Mesenchymal stem cell (in vitro differentiated cells and primary cell): ENCODE measurements around the gene LTB. TPM values are rescaled to one million over a fixed set of nuclear protein-coding genes. Genes with fewer than 3 reads are reported as not detected.
A peak's percentile ranks its signal among the peaks of the same experiment; 100 is the strongest.

Source experiments
- DNase-seq: peaks from one replicate; pipeline ENCODE4 v3.0.0-alpha.2; 2013
- H2AFZ ChIP-seq: one replicate; pipeline ENCODE4 v1.6.1; 2013; ENCODE audit warnings: low read depth, mild to moderate bottlenecking, control low read depth, inconsistent platforms, low read length, moderate library complexity
- H2AK5ac ChIP-seq: 2 replicates; pipeline ENCODE4 v1.6.1; 2013; ENCODE audit warnings: low read length, moderate library complexity, mild to moderate bottlenecking, inconsistent platforms; ENCODE audit not compliant: severe bottlenecking
- H2BK120ac ChIP-seq: one replicate; pipeline ENCODE4 v1.6.1; 2013; ENCODE audit warnings: low read depth, mild to moderate bottlenecking, inconsistent platforms, low read length, moderate library complexity
- H2BK12ac ChIP-seq, 2 experiments: one replicate each; pipeline ENCODE4 v1.6.1; 2013; ENCODE audit warnings: inconsistent platforms in 2 of 2, low read length in 2 of 2, mild to moderate bottlenecking in 2 of 2, moderate library complexity in 2 of 2, control low read depth in 1 of 2
- H2BK15ac ChIP-seq: one replicate; pipeline ENCODE4 v1.6.1; 2013; ENCODE audit warnings: mild to moderate bottlenecking, low read depth, inconsistent platforms; ENCODE audit not compliant: poor library complexity, severe bottlenecking
- H2BK5ac ChIP-seq: 2 replicates; pipeline ENCODE4 v1.6.1; 2013; ENCODE audit warnings: low read depth, mild to moderate bottlenecking, low read length, control low read depth, inconsistent platforms; ENCODE audit not compliant: poor library complexity, severe bottlenecking
- H3K14ac ChIP-seq, 2 experiments: one replicate each; pipeline ENCODE4 v1.6.1; 2013; ENCODE audit warnings: inconsistent platforms in 2 of 2, low read length in 2 of 2, control low read depth in 1 of 2, mild to moderate bottlenecking in 1 of 2, moderate library complexity in 1 of 2
- H3K18ac ChIP-seq, 2 experiments: one replicate each; pipeline ENCODE4 v1.6.1; 2013; ENCODE audit warnings: inconsistent platforms in 2 of 2, low read length in 2 of 2, control low read depth in 1 of 2, low read depth in 1 of 2, mild to moderate bottlenecking in 1 of 2
- H3K23ac ChIP-seq, 2 experiments: one replicate each; pipeline ENCODE4 v1.6.1; 2013; ENCODE audit warnings: inconsistent platforms in 2 of 2, low read length in 2 of 2, mild to moderate bottlenecking in 2 of 2, moderate library complexity in 2 of 2, control low read depth in 1 of 2
- H3K27ac ChIP-seq: 2 replicates; pipeline ENCODE4 v1.5.1; 2013; ENCODE audit warnings: mild to moderate bottlenecking, moderate library complexity, low read length, control low read depth, inconsistent platforms; ENCODE audit not compliant: poor library complexity, severe bottlenecking
- H3K27me3 ChIP-seq, 2 experiments: 2 replicates each; pipeline versions ENCODE4 v1.6.1 to v1.7.0; 2013; ENCODE audit warnings: low read length in 2 of 2, mild to moderate bottlenecking in 2 of 2, moderate library complexity in 2 of 2, control low read depth in 1 of 2, inconsistent platforms in 1 of 2; ENCODE audit not compliant: control insufficient read depth in 1 of 2, insufficient read depth in 1 of 2
- H3K36me3 ChIP-seq, 2 experiments: 2 replicates each; pipeline versions ENCODE4 v1.6.1 to v1.7.0; 2013; ENCODE audit warnings: low read length in 2 of 2, control low read depth in 1 of 2, inconsistent platforms in 1 of 2, low read depth in 1 of 2, mild to moderate bottlenecking in 1 of 2; ENCODE audit not compliant: insufficient read depth in 2 of 2, control insufficient read depth in 1 of 2
- H3K4ac ChIP-seq, 2 experiments: one replicate each; pipeline ENCODE4 v1.6.1; 2013; ENCODE audit warnings: inconsistent platforms in 2 of 2, low read length in 2 of 2, mild to moderate bottlenecking in 2 of 2, moderate library complexity in 2 of 2, control low read depth in 1 of 2, low read depth in 1 of 2
- H3K4me1 ChIP-seq: 2 replicates; pipeline ENCODE4 v1.6.1; 2013; ENCODE audit warnings: low read depth, low read length, control low read depth; ENCODE audit not compliant: control insufficient read depth, insufficient read depth
- H3K4me2 ChIP-seq: 2 replicates; pipeline ENCODE4 v1.6.1; 2013; ENCODE audit warnings: low read length, mild to moderate bottlenecking, inconsistent platforms; ENCODE audit not compliant: poor library complexity, severe bottlenecking
- H3K4me3 ChIP-seq, 2 experiments: 2 replicates each; pipeline versions ENCODE4 v1.5.1 to v1.7.0; 2013; ENCODE audit warnings: low read length in 2 of 2, mild to moderate bottlenecking in 2 of 2, control low read depth in 1 of 2, low read depth in 1 of 2; ENCODE audit not compliant: insufficient read depth in 1 of 2
- H3K79me1 ChIP-seq: replicated peaks from 2 replicates; pipeline ENCODE4 v1.6.1; 2013; ENCODE audit warnings: mild to moderate bottlenecking, control low read depth, low read length, inconsistent platforms; ENCODE audit not compliant: poor library complexity, severe bottlenecking
- H3K9ac ChIP-seq: 2 replicates; pipeline ENCODE4 v1.7.0; 2013; ENCODE audit warnings: mild to moderate bottlenecking, low read length, moderate library complexity
- H3K9me3 ChIP-seq: 2 replicates; pipeline ENCODE4 v1.7.0; 2013; ENCODE audit warnings: mild to moderate bottlenecking, low read length; ENCODE audit not compliant: control insufficient read depth
- H4K8ac ChIP-seq: one replicate; pipeline ENCODE4 v1.6.1; 2013; ENCODE audit warnings: inconsistent platforms, mild to moderate bottlenecking, low read length, moderate library complexity
- H4K91ac ChIP-seq: one replicate; pipeline ENCODE4 v1.6.1; 2013; ENCODE audit warnings: mild to moderate bottlenecking, low read length, inconsistent platforms
- WGBS: methylation state at CpG from one replicate; pipeline ENCODE4 v1.1.7; 2013; ENCODE audit warnings: mixed read lengths; 5-methylcytosine and 5-hydroxymethylcytosine counted together
- small RNA-seq: library from polyadenylated mRNA; stranded (forward); fragments of <200 nt; extraction: miRNeasy Mini kit (QIAGEN cat#:217004); gene quantifications from one replicate; pipeline ENCODE3, GENCODE V24; 2013; ENCODE audit warnings: low read depth

The LTB gene

GRCh38 chr6:31531771-31532643 lies 50.2 kb downstream of the LTB start:
- 83% methylated on average over 8 of the region's 9 CpGs for WGBS
- Histone ChIP-seq H2AK5ac (no peak overlapping the region), H3K4me1 (peaks cover 6% of the 10 kb centered on the region), H3K27ac (no peak overlapping the region), H3K36me3 (peaks cover 66 to 77% of the 10 kb centered on the region in 2 experiments), H4K8ac (no peak overlapping the region), H3K9ac (no peak overlapping the region), H2BK12ac (no peak overlapping the region), H3K9me3 (no peaks in the 10 kb centered on the region), H3K23ac (no peak overlapping the region), H2AFZ (no peak overlapping the region), H3K79me1 (peaks cover 30% of the 10 kb centered on the region), H2BK5ac (no peak overlapping the region), H2BK15ac (no peak overlapping the region), H4K91ac (no peak overlapping the region), H3K4me3 (no peak overlapping the region), H3K14ac (no peak overlapping the region), H3K18ac (no peak overlapping the region), H3K4ac (no peak overlapping the region), H3K4me2 (no peak overlapping the region), H2BK120ac (no peak overlapping the region), H3K27me3 (no peaks in the 10 kb centered on the region)
- no peak for DNase-seq

GRCh38 chr6:31531162-31531561 lies 51.1 kb downstream of the LTB start:
- H3K4me1 ChIP-seq: peaks cover 8% of the 10 kb centered on the region
- no peak overlapping the region for H2AFZ ChIP-seq
- H2BK5ac ChIP-seq: no peak overlapping the region
- no peak overlapping the region for H4K91ac ChIP-seq
- H3K4ac ChIP-seq: no peak overlapping the region
- H3K18ac ChIP-seq: no peak overlapping the region
- no peak overlapping the region for H3K27ac ChIP-seq
- no peak overlapping the region for H3K4me2 ChIP-seq
- no peak overlapping the region for H3K14ac ChIP-seq
- H3K9me3 ChIP-seq: no peaks in the 10 kb centered on the region
- H3K27me3 ChIP-seq: no peaks in the 10 kb centered on the region
- DNase-seq: no peak
- H4K8ac ChIP-seq: no peak overlapping the region
- 98% methylated on average over 4 of the region's 7 CpGs for WGBS
- peaks cover 30% of the 10 kb centered on the region for H3K79me1 ChIP-seq
- H2BK15ac ChIP-seq: no peak overlapping the region
- H3K4me3 ChIP-seq: no peak overlapping the region
- H2BK12ac ChIP-seq: no peak overlapping the region
- H3K9ac ChIP-seq: no peak overlapping the region
- H2AK5ac ChIP-seq: no peak overlapping the region
- H3K36me3 ChIP-seq: peaks cover 62 to 69% of the 10 kb centered on the region in 2 experiments
- no peak overlapping the region for H2BK120ac ChIP-seq
- no peak overlapping the region for H3K23ac ChIP-seq

GRCh38 chr6:31530659-31531058 lies 51.6 kb downstream of the LTB start:
- Histone ChIP-seq H3K4me1 (peaks cover 13% of the 10 kb centered on the region), H2BK15ac (no peak overlapping the region), H3K36me3 (peaks cover 64 to 67% of the 10 kb centered on the region in 2 experiments), H3K9me3 (no peaks in the 10 kb centered on the region), H3K4ac (no peak overlapping the region), H2BK5ac (no peak overlapping the region), H3K4me3 (no peak overlapping the region), H3K27ac (no peak overlapping the region), H3K27me3 (no peaks in the 10 kb centered on the region), H3K9ac (no peak overlapping the region), H2BK12ac (no peak overlapping the region), H4K91ac (no peak overlapping the region), H3K14ac (no peak overlapping the region), H3K79me1 (peaks cover 30% of the 10 kb centered on the region), H3K4me2 (no peak overlapping the region), H4K8ac (no peak overlapping the region), H2AFZ (no peak overlapping the region), H2AK5ac (no peak overlapping the region), H2BK120ac (no peak overlapping the region), H3K18ac (no peak overlapping the region), H3K23ac (no peak overlapping the region)
- WGBS: 97% methylated on average over 5 of the region's 6 CpGs
- DNase-seq: no peak

Small RNA genes within 50 kb of the gene (small RNA-seq; reads per million reads assigned to genes)
- gene SNORA38 (16.7 reads per million, percentile 85 among the genes with 10 or more reads in this experiment), gene SNORD117 (154 reads per million, percentile 93 among the genes with 10 or more reads in this experiment), gene SNORD84 (not detected), gene UQCRHP1 (not detected)
